NCI-H1092 treated with DMSO at 0.1 percent for 48 hours (cell line): ENCODE measurements around the gene AZGP1.
"Not testable (repeated sequence)": the region's sequence is repeated elsewhere in the genome, so short reads cannot be mapped to it uniquely, and the experiment has no call there.

Experiments
- DNase-seq: peaks from one replicate; lab custom pipeline; 2025; lab: John Stamatoyannopoulos, UW

AZGP1 gene

GRCh38 chr7:99997545-99998137, 21.8 kb upstream of the AZGP1 start:
- DNase-seq = peak; percentile 53

GRCh38 chr7:99996755-99997544, 21.1 kb upstream of the AZGP1 start:
- DNase-seq = no peak

- DNase-seq = no peak
Measured at GRCh38 chr7:99994819-99995218, 19.0 kb upstream of the AZGP1 start.

- no peak for DNase-seq
Measured at GRCh38 chr7:99992330-99993038, 16.7 kb upstream of the AZGP1 start.

- DNase-seq = not testable (repeated sequence)
Measured at GRCh38 chr7:99991543-99991942, 15.7 kb upstream of the AZGP1 start.

- peak; percentile 76 for DNase-seq
Measured at GRCh38 chr7:99990460-99990852, 14.6 kb upstream of the AZGP1 start.

GRCh38 chr7:99987846-99988245, 12.0 kb upstream of the AZGP1 start:
- DNase-seq = no peak

- not testable (repeated sequence) for DNase-seq
Measured at GRCh38 chr7:99987306-99987705, 11.5 kb upstream of the AZGP1 start.

GRCh38 chr7:99984593-99984992, 8.8 kb upstream of the AZGP1 start:
- no peak for DNase-seq

- not testable (repeated sequence) for DNase-seq
Measured at GRCh38 chr7:99981066-99981465, 5.2 kb upstream of the AZGP1 start.

GRCh38 chr7:99980448-99980872, 4.6 kb upstream of the AZGP1 start:
- not testable (repeated sequence) for DNase-seq

- peak; percentile 61 for DNase-seq
Measured at GRCh38 chr7:99979814-99980225, 4.0 kb upstream of the AZGP1 start.

- no peak for DNase-seq
Measured at GRCh38 chr7:99976626-99977025, 795 bp upstream of the AZGP1 start.

GRCh38 chr7:99974681-99975080, 1.1 kb downstream of the AZGP1 start:
- DNase-seq = no peak

- DNase-seq = not testable (repeated sequence)
Measured at GRCh38 chr7:99973817-99974216, 2.0 kb downstream of the AZGP1 start.

- no peak for DNase-seq
Measured at GRCh38 chr7:99971242-99971641, 4.6 kb downstream of the AZGP1 start.

GRCh38 chr7:99969813-99970212, 6.0 kb downstream of the AZGP1 start:
- DNase-seq = peak; percentile 95

- DNase-seq = no peak
Measured at GRCh38 chr7:99969298-99969697, 6.5 kb downstream of the AZGP1 start.

- no peak for DNase-seq
Measured at GRCh38 chr7:99958564-99959227, 17.1 kb downstream of the AZGP1 start.

- DNase-seq = no peak
Measured at GRCh38 chr7:99955247-99955646, 20.6 kb downstream of the AZGP1 start.

GRCh38 chr7:99954643-99955042, 21.2 kb downstream of the AZGP1 start:
- DNase-seq = not testable (repeated sequence)

GRCh38 chr7:99953649-99954048, 22.2 kb downstream of the AZGP1 start:
- DNase-seq = no peak
